Activated naive CD4-positive, alpha-beta T cell treated with anti-CD3 and anti-CD28 coated beads for 36 hours (primary cell): Measurements from ENCODE around the gene TM4SF20. TPM values are rescaled to one million over a fixed set of nuclear protein-coding genes. Genes with fewer than 3 reads are reported as not detected.

Source experiments
- total RNA-seq, 2 experiments: library from RNA; stranded (reverse); gene quantifications; one replicate each; pipeline ENCODE4 v1.2.3, GENCODE V29; 2021

Gene TM4SF20
- total RNA-seq, 2 experiments from 2014 or later = not detected

Other genes with a start within 250 kb of the TM4SF20 start
- not detected for gene COL4A4, start 215.1 kb downstream of the TM4SF20 start, total RNA-seq
- not detected for gene COL4A3, start 214.7 kb downstream of the TM4SF20 start, total RNA-seq
- 10 to 100 TPM; 82.1 to 82.2 TPM for gene MFF, start 54.1 kb downstream of the TM4SF20 start, total RNA-seq
- gene SCYGR1, start 8.6 kb upstream of the TM4SF20 start, total RNA-seq = not detected
- gene AGFG1, start 92.8 kb upstream of the TM4SF20 start, total RNA-seq = 100 to 1,000 TPM; 153 to 157 TPM
- gene SCYGR2, start 219.6 kb upstream of the TM4SF20 start, total RNA-seq = not detected
- gene SCYGR3, start 235.5 kb upstream of the TM4SF20 start, total RNA-seq = not detected
- gene SCYGR4, start 238.2 kb upstream of the TM4SF20 start, total RNA-seq = not detected